DOHH2 (cell line): ENCODE measurements around the gene FAM53B.

Experiments used
- H3F3A ChIP-seq: fragments of 200-600 bp; sonication (generic), shearing (Covaris generic); 2 replicates; pipeline ENCODE4 v1.6.0; 2016; ENCODE audit warnings: antibody characterized with exemption, mild to moderate bottlenecking; ENCODE audit not compliant: control insufficient read depth, insufficient read depth
- H3K27ac ChIP-seq: fragments of 200-600 bp; sonication (generic); 2 replicates; pipeline ENCODE4 v1.5.1; 2014; ENCODE audit warnings: low read depth, mild to moderate bottlenecking, low read length, moderate library complexity
- H3K27me3 ChIP-seq: fragments of 200-600 bp; sonication (generic); 2 replicates; pipeline ENCODE4 v1.6.1; 2014; ENCODE audit warnings: mild to moderate bottlenecking, low read length, mixed read lengths; ENCODE audit not compliant: control insufficient read depth
- H3K36me3 ChIP-seq: fragments of 200-600 bp; sonication (generic); 2 replicates; pipeline ENCODE4 v1.6.1; 2014; ENCODE audit warnings: mild to moderate bottlenecking, low read length, moderate library complexity, mixed read lengths; ENCODE audit not compliant: control insufficient read depth
- H3K4me1 ChIP-seq: fragments of 200-600 bp; sonication (generic); 2 replicates; pipeline ENCODE4 v1.6.1; 2014; ENCODE audit warnings: mild to moderate bottlenecking, low read length, mixed read lengths; ENCODE audit not compliant: control insufficient read depth
- H3K4me2 ChIP-seq: fragments of 200-600 bp; sonication (generic); 2 replicates; pipeline ENCODE4 v1.6.0; 2014; ENCODE audit warnings: mild to moderate bottlenecking, low read length, moderate library complexity
- H3K4me3 ChIP-seq: fragments of 200-600 bp; sonication (generic); 2 replicates; pipeline ENCODE4 v1.5.1; 2014; ENCODE audit warnings: mild to moderate bottlenecking, low read length, mixed read lengths
- H3K79me2 ChIP-seq: fragments of 200-600 bp; sonication (generic); 2 replicates; pipeline ENCODE4 v1.6.1; 2014; ENCODE audit warnings: mild to moderate bottlenecking, low read length, mixed read lengths; ENCODE audit not compliant: control insufficient read depth
- H3K9me2 ChIP-seq: fragments of 200-600 bp; sonication (generic); replicated peaks from 2 replicates; pipeline ENCODE4 v1.6.1; 2014; ENCODE audit warnings: mild to moderate bottlenecking, low read length, mixed read lengths; ENCODE audit not compliant: control insufficient read depth
- H3K9me3 ChIP-seq: fragments of 200-600 bp; sonication (generic); 2 replicates; pipeline ENCODE4 v1.6.1; 2014; ENCODE audit warnings: antibody characterized with exemption, low read length, mixed read lengths; ENCODE audit not compliant: control insufficient read depth, insufficient read depth
- H4K20me1 ChIP-seq: fragments of 200-600 bp; sonication (generic); 2 replicates; pipeline ENCODE4 v1.6.0; 2014; ENCODE audit warnings: low read depth, mild to moderate bottlenecking, antibody characterized with exemption, low read length, moderate library complexity; ENCODE audit not compliant: control insufficient read depth, insufficient read depth
- CTCF ChIP-seq: fragments of 200-600 bp; sonication (generic); IDR thresholded peaks from one replicate; pipeline ENCODE4 v1.5.1; 2014; ENCODE audit warnings: antibody characterized with exemption, mild to moderate bottlenecking, low read depth, low read length; ENCODE audit not compliant: poor library complexity, severe bottlenecking
- EZH2phosphoT487 ChIP-seq: fragments of 200-600 bp; sonication (generic); IDR thresholded peaks from 2 replicates; pipeline ENCODE4 v1.6.1; 2017; ENCODE audit warnings: borderline replicate concordance, mild to moderate bottlenecking, antibody characterized with exemption, low read length, moderate library complexity, mixed read lengths

FAM53B gene

GRCh38 chr10:124703372-124703771 is 40.8 kb downstream of the FAM53B start:
- peaks cover 1% of the 10 kb centered on the region; the same call in 1 of the 2 replicates for H4K20me1 ChIP-seq
- H3K27ac ChIP-seq, result no peak overlapping the region
- H3K4me1 ChIP-seq, result peaks cover 36% of the 10 kb centered on the region
- H3K4me3 ChIP-seq, result no peak overlapping the region
- no peaks in the 10 kb centered on the region for H3K9me2 ChIP-seq
- peaks cover 44% of the 10 kb centered on the region for H3K79me2 ChIP-seq
- TF ChIP-seq EZH2phosphoT487, result no peak
- TF ChIP-seq CTCF, result no peak
- no peaks in the 10 kb centered on the region for H3K9me3 ChIP-seq
- H3K27me3 ChIP-seq, result no peaks in the 10 kb centered on the region
- no peak overlapping the region for H3K4me2 ChIP-seq
- no peaks in the 10 kb centered on the region for H3F3A ChIP-seq
- H3K36me3 ChIP-seq, result peaks cover 71% of the 10 kb centered on the region

- Histone ChIP-seq H3K27me3 (no peaks in the 10 kb centered on the region), H3K4me1 (peaks cover 35% of the 10 kb centered on the region), H3K36me3 (peaks cover 71% of the 10 kb centered on the region), H3K4me3 (no peak overlapping the region), H3K79me2 (peaks cover 32% of the 10 kb centered on the region), H3F3A (no peaks in the 10 kb centered on the region), H3K27ac (no peak overlapping the region), H3K9me3 (no peaks in the 10 kb centered on the region), H3K4me2 (no peak overlapping the region), H4K20me1 (no peaks in the 10 kb centered on the region), H3K9me2 (no peaks in the 10 kb centered on the region)
- TF ChIP-seq CTCF (no peak), EZH2phosphoT487 (no peak)
These were observed 42.1 kb downstream of the FAM53B start for GRCh38 chr10:124701881-124702656.

- Histone ChIP-seq H3K27ac (no peak overlapping the region), H3K79me2 (peaks cover 26% of the 10 kb centered on the region)
These were observed 42.7 kb downstream of the FAM53B start for GRCh38 chr10:124701435-124701834.

More at GRCh38 chr10:124701435-124701834, 42.7 kb downstream of the FAM53B start:
- TF ChIP-seq CTCF, result no peak
- TF ChIP-seq EZH2phosphoT487, result no peak
- peaks cover 32% of the 10 kb centered on the region for H3K4me1 ChIP-seq
- H3K27me3 ChIP-seq, result no peaks in the 10 kb centered on the region
- peaks cover 71% of the 10 kb centered on the region for H3K36me3 ChIP-seq
- H3K4me2 ChIP-seq, result no peak overlapping the region
- no peaks in the 10 kb centered on the region for H3F3A ChIP-seq
- H3K9me2 ChIP-seq, result no peaks in the 10 kb centered on the region
- H4K20me1 ChIP-seq, result no peaks in the 10 kb centered on the region
- no peak overlapping the region for H3K4me3 ChIP-seq
- H3K9me3 ChIP-seq, result no peaks in the 10 kb centered on the region
